Upper lobe of left lung (tissue), 4 donors: ENCODE data around the gene GALNT7.

Experiments used
- EP300 ChIP-seq, 4 donors: sonication (generic); formaldehyde crosslinking; IDR thresholded peaks; one replicate each; pipeline ENCODE4 v1.5.1; 2017; ENCODE audit warnings: antibody characterized with exemption in 4 of 4, control low read depth in 2 of 4
- TF ChIP-seq, protein P1 (sequence below), 6 experiments: fragments of 450-650 bp in 4 of 6; fragments of 200-600 bp in 2 of 6; sonication (generic) in 2 of 6; IDR thresholded peaks; one replicate each; pipeline ENCODE4 v1.5.1; 2016 to 2019; ENCODE audit warnings: antibody characterized with exemption in 6 of 6

DNA sequence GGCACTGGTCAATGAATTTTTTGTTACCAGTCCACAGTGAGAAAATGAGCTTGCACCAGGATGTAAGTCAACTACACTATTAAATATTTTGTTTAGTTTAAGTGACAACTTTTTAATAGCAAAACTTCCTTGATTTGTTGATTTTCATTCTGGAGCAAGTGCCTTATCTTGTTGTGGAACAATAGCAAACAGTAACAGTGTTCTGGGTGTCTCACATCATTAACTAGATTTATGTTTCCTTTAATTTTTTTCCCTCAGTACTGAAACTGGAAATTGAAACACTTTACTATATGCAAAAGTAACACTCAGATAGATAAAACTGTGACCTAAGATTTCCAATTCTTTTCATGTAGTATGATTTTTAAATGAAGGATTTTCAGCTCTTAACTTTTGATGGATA is 80.1 kb downstream of the GALNT7 start:
- TF ChIP-seq, protein P1, sequence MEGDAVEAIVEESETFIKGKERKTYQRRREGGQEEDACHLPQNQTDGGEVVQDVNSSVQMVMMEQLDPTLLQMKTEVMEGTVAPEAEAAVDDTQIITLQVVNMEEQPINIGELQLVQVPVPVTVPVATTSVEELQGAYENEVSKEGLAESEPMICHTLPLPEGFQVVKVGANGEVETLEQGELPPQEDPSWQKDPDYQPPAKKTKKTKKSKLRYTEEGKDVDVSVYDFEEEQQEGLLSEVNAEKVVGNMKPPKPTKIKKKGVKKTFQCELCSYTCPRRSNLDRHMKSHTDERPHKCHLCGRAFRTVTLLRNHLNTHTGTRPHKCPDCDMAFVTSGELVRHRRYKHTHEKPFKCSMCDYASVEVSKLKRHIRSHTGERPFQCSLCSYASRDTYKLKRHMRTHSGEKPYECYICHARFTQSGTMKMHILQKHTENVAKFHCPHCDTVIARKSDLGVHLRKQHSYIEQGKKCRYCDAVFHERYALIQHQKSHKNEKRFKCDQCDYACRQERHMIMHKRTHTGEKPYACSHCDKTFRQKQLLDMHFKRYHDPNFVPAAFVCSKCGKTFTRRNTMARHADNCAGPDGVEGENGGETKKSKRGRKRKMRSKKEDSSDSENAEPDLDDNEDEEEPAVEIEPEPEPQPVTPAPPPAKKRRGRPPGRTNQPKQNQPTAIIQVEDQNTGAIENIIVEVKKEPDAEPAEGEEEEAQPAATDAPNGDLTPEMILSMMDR (IDR thresholded peaks at IDR 0.05) = no peak
- no peak for TF ChIP-seq EP300 (IDR thresholded peaks at IDR 0.05)
